MG63 (cell line): ENCODE data around the gene ICA1. TPM values are rescaled to one million over a fixed set of nuclear protein-coding genes. Genes with fewer than 3 reads are reported as not detected.
"Not testable (repeated sequence)": the region's sequence is repeated elsewhere in the genome, so short reads cannot be mapped to it uniquely, and the experiment has no call there.

Experiments
- DNase-seq: peaks from one replicate; pipeline ENCODE4 v3.0.0-alpha.2; 2020
- H3K27me3 ChIP-seq: fragments of 250-450 bp; sonication (Bioruptor Pico); 2 replicates; pipeline ENCODE4 v1.5.1; 2020; ENCODE audit warnings: mild to moderate bottlenecking, moderate library complexity
- H3K36me3 ChIP-seq: fragments of 250-450 bp; sonication (Bioruptor Pico); 2 replicates; pipeline ENCODE4 v1.5.1; 2020; ENCODE audit warnings: mild to moderate bottlenecking, moderate library complexity
- H3K4me3 ChIP-seq: fragments of 250-450 bp; sonication (Bioruptor Pico); 2 replicates; pipeline ENCODE4 v1.5.1; 2020; ENCODE audit warnings: mild to moderate bottlenecking, moderate library complexity
- H3K9me3 ChIP-seq: fragments of 250-450 bp; sonication (Bioruptor Pico); 2 replicates; pipeline ENCODE4 v1.5.1; 2020; ENCODE audit warnings: mild to moderate bottlenecking, moderate library complexity
- total RNA-seq: library from RNA; depleted of rRNA; stranded (reverse); fragments of >200 nt; shearing (Covaris generic); gene quantifications from 2 replicates; pipeline ENCODE4 v1.2.3, GENCODE V29; 2014; ENCODE audit warnings: low replicate concordance; rRNA removed

Gene ICA1
- total RNA-seq, 1 experiment from 2014 or later: not detected

DNA sequence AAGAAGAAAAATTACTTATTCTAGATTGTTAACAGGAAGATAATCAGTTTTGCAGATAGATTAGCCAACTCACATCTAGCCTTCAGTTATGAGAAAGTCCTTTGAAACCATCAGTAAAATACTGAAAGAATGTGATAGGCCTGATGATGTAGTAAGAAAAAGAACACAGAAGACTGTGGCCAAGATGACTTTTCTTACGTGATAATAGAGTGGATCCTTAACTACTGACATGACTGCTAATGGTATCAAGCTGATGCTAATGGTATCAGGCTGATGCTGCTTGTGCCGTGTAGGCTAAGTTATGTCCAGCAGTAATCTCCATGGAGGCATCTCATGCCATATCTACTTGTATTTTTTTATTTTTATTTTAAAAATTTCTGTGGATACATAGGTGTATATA is 179.2 kb downstream of the ICA1 start:
- Histone ChIP-seq H3K9me3 (no peaks in the 10 kb centered on the region), H3K4me3 (no peak overlapping the region), H3K27me3 (no peaks in the 10 kb centered on the region), H3K36me3 (no peaks in the 10 kb centered on the region)
- no peak for DNase-seq

DNA sequence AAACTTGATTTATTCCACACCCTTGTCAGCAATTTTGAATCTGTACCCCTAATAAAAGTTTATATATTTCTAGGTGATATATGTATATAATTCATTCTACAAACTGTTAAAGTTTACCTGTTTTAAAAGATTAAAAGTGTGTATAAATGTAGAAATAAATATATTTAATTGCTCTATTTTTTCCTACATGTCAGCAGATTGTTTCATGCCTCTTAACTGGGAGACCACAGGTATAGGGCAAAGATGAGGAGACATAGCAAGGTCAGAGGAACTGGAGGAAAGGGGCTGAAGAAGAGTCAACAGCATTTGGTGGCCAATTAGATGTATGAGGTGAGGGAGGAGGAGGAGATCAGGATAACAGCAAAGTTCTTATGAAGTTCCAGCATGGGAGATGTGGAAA is 183.5 kb downstream of the ICA1 start:
- Histone ChIP-seq H3K9me3 (no peaks in the 10 kb centered on the region), H3K36me3 (no peaks in the 10 kb centered on the region), H3K27me3 (no peaks in the 10 kb centered on the region), H3K4me3 (no peak overlapping the region)
- DNase-seq: no peak

DNA sequence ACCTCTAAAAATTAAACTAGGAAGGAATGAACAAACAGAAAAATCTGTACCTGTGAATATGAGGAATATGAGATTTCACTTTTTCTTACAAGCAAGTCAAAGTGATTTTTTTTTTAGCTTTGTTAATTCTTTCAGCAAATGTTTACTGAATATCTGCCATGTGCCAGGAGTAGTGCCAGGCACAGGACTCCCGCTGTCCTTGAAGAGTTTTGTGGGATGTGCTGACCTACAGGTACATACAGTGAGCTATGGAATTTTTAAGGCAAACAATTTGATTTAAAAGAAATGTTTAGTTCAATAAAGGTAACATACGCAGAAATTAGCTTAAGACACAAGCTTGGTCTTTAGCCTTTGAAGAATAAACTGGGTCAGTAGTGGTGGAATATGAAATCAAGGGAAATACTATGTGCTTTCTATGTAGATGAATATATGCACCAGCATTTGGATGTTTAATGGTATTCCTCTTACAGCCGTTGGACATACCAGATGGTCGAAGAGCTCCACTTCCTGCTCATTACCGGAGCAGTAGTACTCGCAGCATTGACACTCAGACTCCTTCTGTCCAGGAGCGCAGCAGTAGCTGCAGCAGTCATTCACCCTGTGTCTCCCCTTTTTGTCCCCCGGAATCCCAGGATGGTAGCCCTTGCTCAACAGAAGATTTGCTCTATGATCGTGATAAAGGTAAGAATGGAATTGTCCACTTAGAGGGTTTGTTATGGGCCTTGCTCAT is 191.4 kb downstream of the ICA1 start:
- Histone ChIP-seq H3K9me3 (no peaks in the 10 kb centered on the region), H3K4me3 (no peak overlapping the region), H3K36me3 (no peaks in the 10 kb centered on the region), H3K27me3 (no peaks in the 10 kb centered on the region)
- no peak for DNase-seq

DNA sequence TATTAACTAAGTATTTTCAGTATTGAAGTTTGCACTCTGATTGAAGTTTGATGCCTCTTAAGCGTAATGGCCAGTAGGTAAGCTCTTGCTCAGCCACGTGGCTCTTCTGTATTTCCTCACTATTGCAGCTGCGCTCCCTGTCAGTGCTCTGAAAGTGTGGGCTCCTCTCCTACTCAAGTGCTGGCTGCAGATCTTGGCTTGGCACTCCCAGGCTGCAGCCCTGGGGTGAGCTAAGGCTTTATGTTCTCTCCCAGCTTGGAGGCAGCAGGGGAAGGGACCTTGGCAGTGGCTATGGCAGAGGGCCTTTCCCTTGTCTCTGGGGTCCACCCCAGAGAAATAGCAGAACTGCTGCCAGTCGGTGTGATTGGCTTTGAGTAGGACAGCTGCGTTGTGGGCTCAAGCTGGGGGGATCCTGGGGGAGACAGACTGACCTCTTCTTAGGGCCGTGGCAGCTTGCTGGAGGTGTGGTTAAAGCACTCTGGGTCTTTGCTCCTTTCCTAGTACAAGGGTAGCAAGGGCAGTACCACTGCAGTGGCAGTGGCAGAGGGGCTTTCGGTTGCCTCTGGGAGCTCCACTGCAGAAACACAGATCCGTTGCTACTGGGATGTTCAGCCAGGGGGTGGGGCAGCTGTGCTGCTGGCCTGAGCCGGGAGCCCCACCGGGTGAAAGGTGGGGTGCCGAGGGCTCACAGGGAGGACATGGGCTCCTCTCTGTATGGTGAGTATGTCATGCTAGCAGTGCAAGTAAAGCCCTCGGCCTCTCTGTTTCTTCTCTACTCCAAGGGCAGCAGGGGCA is 192.9 kb downstream of the ICA1 start:
- H3K4me3 ChIP-seq: no peak overlapping the region
- no peak for DNase-seq
- H3K27me3 ChIP-seq: no peaks in the 10 kb centered on the region

DNA sequence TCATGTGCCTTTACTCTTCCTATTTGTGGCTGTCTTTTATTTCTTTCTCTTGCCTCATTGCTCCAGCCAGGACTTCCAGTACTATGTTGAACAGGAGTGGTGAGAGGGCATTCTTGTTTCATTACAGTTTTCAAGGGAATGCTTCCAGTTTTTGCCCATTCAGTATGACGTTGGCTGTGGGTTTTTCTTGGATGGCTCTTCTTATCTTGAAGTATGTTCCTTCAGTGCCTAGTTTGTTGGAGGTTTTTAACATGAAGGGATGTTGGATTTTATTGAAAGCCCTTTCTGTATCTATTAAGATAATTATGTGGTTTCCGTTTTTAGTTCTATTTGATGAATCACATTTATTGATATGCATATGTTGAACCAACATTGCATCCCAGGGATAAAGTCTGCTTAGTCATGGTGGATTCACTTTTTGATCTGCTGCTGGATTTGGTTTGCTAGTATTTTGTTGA is 196.6 kb downstream of the ICA1 start:
- peak; percentile 62 for DNase-seq
- H3K9me3 ChIP-seq: no peaks in the 10 kb centered on the region; the same call in 1 of the 2 replicates
- H3K36me3 ChIP-seq: peaks cover 4% of the 10 kb centered on the region
- H3K4me3 ChIP-seq: no peak overlapping the region
- H3K27me3 ChIP-seq: no peaks in the 10 kb centered on the region

More for the DNA sequence above, 192.9 kb downstream of the ICA1 start:
- no peaks in the 10 kb centered on the region for H3K9me3 ChIP-seq
- H3K36me3 ChIP-seq: no peaks in the 10 kb centered on the region

DNA sequence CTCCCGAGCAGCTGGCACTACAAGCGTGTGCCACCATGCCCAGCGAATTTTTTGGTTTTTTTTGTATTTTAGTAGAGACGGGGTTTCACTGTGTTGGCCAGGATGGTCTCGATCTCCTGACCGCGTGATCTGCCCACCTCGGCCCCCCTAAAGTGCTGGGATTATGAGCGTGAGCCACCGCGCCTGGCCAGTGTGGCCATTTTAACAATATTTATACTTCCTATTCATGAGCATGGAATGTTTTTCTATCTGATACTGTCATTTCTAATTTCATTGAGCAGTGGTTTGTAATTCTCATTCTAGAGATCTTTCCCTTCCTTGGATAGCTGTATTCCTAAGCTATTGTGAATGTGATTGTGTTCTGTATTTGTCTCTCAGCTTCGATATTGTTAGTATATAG is 197.1 kb downstream of the ICA1 start:
- H3K9me3 ChIP-seq: no peaks in the 10 kb centered on the region; the same call in 1 of the 2 replicates
- DNase-seq: no peak
- H3K36me3 ChIP-seq: peaks cover 4% of the 10 kb centered on the region
- no peaks in the 10 kb centered on the region for H3K27me3 ChIP-seq
- H3K4me3 ChIP-seq: no peak overlapping the region

DNA sequence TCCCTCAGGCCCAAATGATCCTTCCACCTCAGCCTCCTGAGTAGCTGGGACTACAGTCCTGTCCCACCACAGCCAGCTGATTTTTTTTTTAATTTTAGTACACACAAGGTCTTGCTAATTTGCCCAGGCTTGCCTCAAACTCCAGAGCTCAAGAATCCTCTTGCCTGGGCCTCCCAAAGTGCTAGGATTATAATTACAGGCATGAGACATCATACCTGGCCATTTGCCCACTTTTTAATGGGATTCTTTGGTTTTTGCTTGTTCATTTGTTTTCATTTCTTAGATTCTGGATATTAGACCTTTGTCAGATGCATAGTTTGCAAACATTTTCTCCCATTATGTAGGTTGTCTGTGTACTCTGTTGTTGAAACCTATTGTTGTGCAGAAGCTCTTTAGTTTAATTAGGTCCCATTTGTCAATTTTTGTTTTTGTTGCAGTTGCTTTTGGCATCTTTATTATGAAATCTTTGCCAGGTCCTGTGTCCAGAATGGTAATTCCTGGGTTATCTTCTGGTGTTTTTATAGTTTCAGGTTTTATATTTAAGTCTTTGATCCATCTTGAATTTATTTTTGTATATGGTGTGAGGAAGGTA is 198.2 kb downstream of the ICA1 start:
- Histone ChIP-seq H3K27me3 (no peaks in the 10 kb centered on the region), H3K9me3 (no peaks in the 10 kb centered on the region; the same call in 1 of the 2 replicates), H3K36me3 (peaks cover 4% of the 10 kb centered on the region), H3K4me3 (no peak overlapping the region)
- DNase-seq: no peak

DNA sequence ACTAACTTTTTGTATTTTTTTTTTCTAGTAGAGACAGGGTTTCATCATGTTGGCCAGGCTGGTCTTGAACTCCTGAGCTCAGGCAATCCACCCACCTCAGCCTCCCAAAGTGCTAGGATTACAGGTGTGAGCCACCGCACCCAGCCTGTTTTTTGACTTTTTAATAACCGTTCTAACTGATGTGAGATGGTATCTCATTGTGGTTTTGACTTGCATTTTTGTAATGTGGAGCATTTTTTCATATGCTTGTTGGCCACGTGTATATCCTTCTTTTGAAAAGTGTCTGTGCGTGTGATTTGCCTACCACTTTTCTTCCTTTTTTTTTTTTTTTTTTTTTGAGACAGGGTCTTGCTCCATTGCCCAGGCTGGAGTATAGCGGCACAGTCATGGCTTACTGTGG is 198.7 kb downstream of the ICA1 start:
- not testable (repeated sequence) for H3K27me3 ChIP-seq, H3K4me3 ChIP-seq, H3K36me3 ChIP-seq, H3K9me3 ChIP-seq, DNase-seq

Other genes starting within 250 kb of the ICA1 start
- gene NXPH1, start 171.4 kb upstream of the ICA1 start, total RNA-seq: not detected in 2 replicates